GM12878 (cell line): ENCODE results near the gene CTNNBL1. TPM values are rescaled to one million over a fixed set of nuclear protein-coding genes. Genes with fewer than 3 reads are reported as not detected.

Experiments used
- ATAC-seq: fragments of 200-7000 bp; cut with Tn5 transposase; 3 replicates; pipeline ENCODE4 v1.9.1; 2020; ENCODE audit warnings: mild to moderate bottlenecking, moderate library complexity
- BruUV-seq: library from RNA; stranded (reverse); fragments of 400-500 nt; replicated peaks from 2 replicates; lab custom pipeline; 2021; lab: Mats Ljungman, UMichigan
- CTCF ChIA-PET: fragments of 300-600 bp; sonication (Branson Sonifier 250); formaldehyde crosslinking; extraction: SDS; loops from one replicate; lab custom pipeline; 2021; ENCODE audit warnings: inconsistent platforms; lab: Yijun Ruan, JAX
- POLR2A ChIA-PET: fragments of 350-600 bp; formaldehyde crosslinking; extraction: SDS; loops from one replicate; lab custom pipeline; 2021; ENCODE audit warnings: inconsistent platforms; lab: Charles Lee
- RAD21 ChIA-PET: fragments of 300-600 bp; sonication (Branson Sonifier 250); formaldehyde crosslinking; loops from one replicate; lab custom pipeline; 2023; ENCODE audit warnings: antibody characterized with exemption; ENCODE audit not compliant: unreplicated experiment; lab: Charles Lee
- SMC1A ChIA-PET: fragments of 300-600 bp; sonication (Branson Sonifier 250); formaldehyde crosslinking; loops from one replicate; lab custom pipeline; 2023; ENCODE audit not compliant: unreplicated experiment, uncharacterized antibody; lab: Charles Lee
- DNase-seq: peaks from one replicate; pipeline ENCODE4 v3.0.0-alpha.2; 2011; ENCODE audit warnings: low read depth, low spot score
- FAIRE-seq: peaks from 3 replicates; lab custom pipeline; 2011; peaks lifted over from hg19 to GRCh38; lab: Jason Lieb, UNC
- H2AFZ ChIP-seq: 2 replicates; pipeline ENCODE4 v1.6.0; 2011; ENCODE audit warnings: low read depth, low read length, control low read depth; ENCODE audit not compliant: control insufficient read depth
- H3K27ac ChIP-seq: 2 replicates; pipeline ENCODE4 v1.5.1; 2011; ENCODE audit warnings: control low read depth; ENCODE audit not compliant: control insufficient read depth, insufficient read depth
- H3K27me3 ChIP-seq, 2 experiments: replicated peaks in 1 of 2; 2 replicates each; pipeline versions ENCODE4 v1.6.0 to v1.6.1; 2011; ENCODE audit warnings: low read length in 1 of 2; ENCODE audit not compliant: control insufficient read depth in 2 of 2, insufficient read depth in 2 of 2
- H3K36me3 ChIP-seq, 2 experiments: 2 replicates each; pipeline ENCODE4 v1.5.1; 2011; ENCODE audit warnings: low read length in 1 of 2; ENCODE audit not compliant: control insufficient read depth in 2 of 2, insufficient read depth in 2 of 2
- H3K4me1 ChIP-seq: 2 replicates; pipeline ENCODE4 v1.6.1; 2011; ENCODE audit warnings: mild to moderate bottlenecking, low read length, moderate library complexity, mixed read lengths; ENCODE audit not compliant: control insufficient read depth, insufficient read depth
- H3K4me2 ChIP-seq: 2 replicates; pipeline ENCODE4 v1.6.0; 2011; ENCODE audit warnings: control low read depth; ENCODE audit not compliant: control insufficient read depth, insufficient read depth
- H3K4me3 ChIP-seq: fragments of 200-600 bp; sonication (generic); 2 replicates; pipeline ENCODE4 v1.5.1; 2016
- H3K79me2 ChIP-seq: 2 replicates; pipeline ENCODE4 v1.6.0; 2011; ENCODE audit warnings: low read length; ENCODE audit not compliant: control insufficient read depth, insufficient read depth
- H3K9ac ChIP-seq: 2 replicates; pipeline ENCODE4 v1.8.0; 2011; ENCODE audit warnings: low read length, control low read depth, mixed read lengths; ENCODE audit not compliant: control insufficient read depth, insufficient read depth
- H3K9me3 ChIP-seq: replicated peaks from 3 replicates; pipeline ENCODE4 v1.5.1; 2011; ENCODE audit warnings: mild to moderate bottlenecking, low read length; ENCODE audit not compliant: control insufficient read depth, insufficient read depth
- H4K20me1 ChIP-seq: 2 replicates; pipeline ENCODE4 v1.6.0; 2011; ENCODE audit not compliant: control insufficient read depth, insufficient read depth
- ASH2L ChIP-seq: fragments of 300-600, 200-600 bp; sonication (generic); IDR thresholded peaks from 2 replicates; pipeline ENCODE4 v1.6.1; 2017; ENCODE audit warnings: low read depth, mild to moderate bottlenecking, borderline replicate concordance
- CBX3 ChIP-seq: fragments of 200-600 bp; sonication (generic); IDR thresholded peaks from 2 replicates; pipeline ENCODE4 v1.6.1; 2016; ENCODE audit warnings: low read depth, borderline replicate concordance
- CEBPB ChIP-seq, 2 experiments: fragments of 150-350 bp in 1 of 2; IDR thresholded peaks; 2 replicates each; pipeline ENCODE4 v1.6.1; 2012 to 2014; ENCODE audit warnings: low read depth in 2 of 2, low read length in 2 of 2, borderline replicate concordance in 1 of 2, inconsistent platforms in 1 of 2
- CREB1 ChIP-seq: IDR thresholded peaks from 2 replicates; pipeline ENCODE4 v1.6.1; 2012; ENCODE audit warnings: low read depth, mild to moderate bottlenecking, inconsistent platforms
- EP300 ChIP-seq, 2 experiments: fragments of 150-350 bp in 1 of 2; IDR thresholded peaks; 2 replicates each; pipeline ENCODE4 v1.6.1; 2011 to 2012; ENCODE audit warnings: low read depth in 2 of 2, low read length in 2 of 2, borderline replicate concordance in 1 of 2, improper control_type of control experiment in 1 of 2, inconsistent platforms in 1 of 2; ENCODE audit not compliant: control insufficient read depth in 1 of 2
- LARP7 ChIP-seq: fragments of 450-650 bp; IDR thresholded peaks from 2 replicates; pipeline ENCODE4 v1.6.1; 2017; ENCODE audit warnings: mild to moderate bottlenecking
- MXI1 ChIP-seq: fragments of 150-350 bp; IDR thresholded peaks from 2 replicates; pipeline ENCODE4 v1.6.1; 2011; ENCODE audit warnings: low read depth, mild to moderate bottlenecking, inconsistent platforms, low read length, improper control_type of control experiment
- MYB ChIP-seq: fragments of 150-350 bp; IDR thresholded peaks from 2 replicates; pipeline ENCODE4 v1.6.1; 2014; ENCODE audit warnings: mild to moderate bottlenecking, low read depth, low read length, borderline replicate concordance
- MYC ChIP-seq: IDR thresholded peaks from 2 replicates; pipeline ENCODE4 v1.6.1; 2011; ENCODE audit warnings: mild to moderate bottlenecking, low read length, moderate library complexity, inconsistent platforms; ENCODE audit not compliant: insufficient read depth, insufficient replicate concordance, insufficient read length, severe bottlenecking
- NFXL1 ChIP-seq: fragments of 450-650 bp; IDR thresholded peaks from 2 replicates; pipeline ENCODE4 v1.6.1; 2017; ENCODE audit warnings: antibody characterized with exemption, mild to moderate bottlenecking, borderline replicate concordance
- RAD21 ChIP-seq: IDR thresholded peaks from 2 replicates; pipeline ENCODE4 v1.6.1; 2011; ENCODE audit warnings: mild to moderate bottlenecking, low read depth, low read length, moderate library complexity; ENCODE audit not compliant: insufficient read depth
- SMC3 ChIP-seq: IDR thresholded peaks from 2 replicates; pipeline ENCODE4 v1.6.1; 2011; ENCODE audit warnings: low read length, improper control_type of control experiment, borderline replicate concordance
- SP1 ChIP-seq: IDR thresholded peaks from one replicate; pipeline ENCODE4 v1.6.1; 2011; ENCODE audit warnings: low read depth, low read length
- TBL1XR1 ChIP-seq: IDR thresholded peaks from 2 replicates; pipeline ENCODE4 v1.6.1; 2012; ENCODE audit warnings: low read depth, low read length, improper control_type of control experiment
- ZNF217 ChIP-seq: fragments of 450-650 bp; IDR thresholded peaks from 2 replicates; pipeline ENCODE4 v1.6.1; 2017; ENCODE audit warnings: antibody characterized with exemption, mild to moderate bottlenecking
- ZNF24 ChIP-seq: fragments of 450-650 bp; IDR thresholded peaks from 2 replicates; pipeline ENCODE4 v1.6.1; 2017; ENCODE audit warnings: antibody characterized with exemption, mild to moderate bottlenecking
- ZNF274 ChIP-seq: IDR thresholded peaks from one replicate; pipeline ENCODE4 v1.8.0; 2011; ENCODE audit not compliant: insufficient read length, insufficient read depth
- WGBS: methylation state at CpG from one replicate; pipeline ENCODE4 v1.1.6; 2016; ENCODE audit warnings: low lambda C conversion rate; ENCODE audit not compliant: insufficient replicate concordance, insufficient coverage; ENCODE audit errors: missing lambda C conversion rate; 5-methylcytosine and 5-hydroxymethylcytosine counted together
- in situ Hi-C: fragments of 300-500 bp; cut with MboI; formaldehyde crosslinking; loops from 9 replicates; pipeline ENCODE4 v1.14.3; 2018; ENCODE audit warnings: mixed read lengths
- intact Hi-C: fragments of 100-400 bp; cut with micrococcal nuclease; formaldehyde crosslinking; loops from one replicate; pipeline ENCODE4 v1.14.2; 2022; ENCODE audit not compliant: unreplicated experiment
- polyA plus RNA-seq, 11 experiments: library from polyadenylated mRNA; depleted of rRNA in 4 of 11; unstranded in 6 of 11; stranded (reverse) in 5 of 11; fragments of >200 nt; fragmentation: Nextera tagmentation in 4 of 11; fragmentation: Illumina TruSeq in 1 of 11; extraction: Ambion mirVana in 4 of 11; extraction: Trizol in 1 of 11; gene quantifications; 1 replicate in 1 of 11; 2 replicates in 10 of 11; pipeline versions ENCODE4 v1.2.1 to v1.2.3, GENCODE V29; 2011 to 2016; ENCODE audit warnings: inconsistent platforms in 2 of 11, missing spikeins in 2 of 11, low read depth in 1 of 11
- total RNA-seq, 4 experiments: library from RNA; depleted of rRNA in 3 of 4; stranded (reverse); fragments of >200 nt in 3 of 4; fragmentation: Illumina TruSeq in 1 of 4; extraction: Trizol in 1 of 4; gene quantifications; 2 replicates each; pipeline versions ENCODE4 v1.2.1 to v1.2.3, GENCODE V29; 2013 to 2021
- TF ChIP-seq, protein P1 (sequence below): IDR thresholded peaks from 2 replicates; pipeline ENCODE4 v1.6.1; 2012; ENCODE audit warnings: low read length, inconsistent platforms
- TF ChIP-seq, protein P2 (sequence below): fragments of 450-650 bp; IDR thresholded peaks from 2 replicates; pipeline ENCODE4 v1.6.1; 2017; ENCODE audit warnings: borderline replicate concordance
- TF ChIP-seq, protein P3 (sequence below): fragments of 150-350 bp; IDR thresholded peaks from 2 replicates; pipeline ENCODE4 v1.6.1; 2014; ENCODE audit warnings: mild to moderate bottlenecking, low read depth, low read length

Gene CTNNBL1
- total and polyA plus RNA-seq, 10 of the 15 experiments (the other 5 are each of a cell fraction or from before 2014, with no cell fraction given): 43.1 to 102 (median 67.8) TPM

GRCh38 chr20:37859406-37860171, 165.8 kb downstream of the CTNNBL1 start:
- ATAC-seq (no peak), FAIRE-seq (no peak)
- ChIA-PET CTCF (interaction anchor here (0.7 kb wide), 1 partner anchor 36 kb away, joined by 3 read pairs; no protein-coding TSS in a partner anchor), SMC1A (interaction anchor here (1.6 kb wide), 1 partner anchor 10 kb away, joined by 3 read pairs; no protein-coding TSS in a partner anchor)
- Histone ChIP-seq H2AFZ (no peak overlapping the region), H3K9me3 (no peaks in the 10 kb centered on the region), H3K9ac (no peak overlapping the region), H3K27ac (no peak overlapping the region)
- intact Hi-C loops (no loop called here), in situ Hi-C loops (no loop called here)
- BruUV-seq: no TSS peak
- TF ChIP-seq CBX3 (no peak), CEBPB (IDR thresholded peaks at IDR 0.05; ENCODE audit: borderline replicate concordance in 1 of 2, low read depth in 2 of 2, low read length in 2 of 2) (no peak), SMC3 (no peak), MXI1 (no peak), EP300 (IDR thresholded peaks at IDR 0.05; ENCODE audit: borderline replicate concordance in 1 of 2, control insufficient read depth in 1 of 2, low read depth in 2 of 2, low read length in 2 of 2) (no peak), RAD21 (no peak), ZNF24 (no peak), MYB (no peak), SP1 (no peak), ZNF274 (no peak), CREB1 (no peak), ZNF217 (no peak), MYC (no peak), TBL1XR1 (no peak), NFXL1 (no peak), LARP7 (no peak), ASH2L (no peak)
- TF ChIP-seq, protein P1, sequence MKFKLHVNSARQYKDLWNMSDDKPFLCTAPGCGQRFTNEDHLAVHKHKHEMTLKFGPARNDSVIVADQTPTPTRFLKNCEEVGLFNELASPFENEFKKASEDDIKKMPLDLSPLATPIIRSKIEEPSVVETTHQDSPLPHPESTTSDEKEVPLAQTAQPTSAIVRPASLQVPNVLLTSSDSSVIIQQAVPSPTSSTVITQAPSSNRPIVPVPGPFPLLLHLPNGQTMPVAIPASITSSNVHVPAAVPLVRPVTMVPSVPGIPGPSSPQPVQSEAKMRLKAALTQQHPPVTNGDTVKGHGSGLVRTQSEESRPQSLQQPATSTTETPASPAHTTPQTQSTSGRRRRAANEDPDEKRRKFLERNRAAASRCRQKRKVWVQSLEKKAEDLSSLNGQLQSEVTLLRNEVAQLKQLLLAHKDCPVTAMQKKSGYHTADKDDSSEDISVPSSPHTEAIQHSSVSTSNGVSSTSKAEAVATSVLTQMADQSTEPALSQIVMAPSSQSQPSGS: no peak
- TF ChIP-seq, protein P2, sequence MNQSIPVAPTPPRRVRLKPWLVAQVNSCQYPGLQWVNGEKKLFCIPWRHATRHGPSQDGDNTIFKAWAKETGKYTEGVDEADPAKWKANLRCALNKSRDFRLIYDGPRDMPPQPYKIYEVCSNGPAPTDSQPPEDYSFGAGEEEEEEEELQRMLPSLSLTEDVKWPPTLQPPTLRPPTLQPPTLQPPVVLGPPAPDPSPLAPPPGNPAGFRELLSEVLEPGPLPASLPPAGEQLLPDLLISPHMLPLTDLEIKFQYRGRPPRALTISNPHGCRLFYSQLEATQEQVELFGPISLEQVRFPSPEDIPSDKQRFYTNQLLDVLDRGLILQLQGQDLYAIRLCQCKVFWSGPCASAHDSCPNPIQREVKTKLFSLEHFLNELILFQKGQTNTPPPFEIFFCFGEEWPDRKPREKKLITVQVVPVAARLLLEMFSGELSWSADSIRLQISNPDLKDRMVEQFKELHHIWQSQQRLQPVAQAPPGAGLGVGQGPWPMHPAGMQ: no peak
- TF ChIP-seq, protein P3, sequence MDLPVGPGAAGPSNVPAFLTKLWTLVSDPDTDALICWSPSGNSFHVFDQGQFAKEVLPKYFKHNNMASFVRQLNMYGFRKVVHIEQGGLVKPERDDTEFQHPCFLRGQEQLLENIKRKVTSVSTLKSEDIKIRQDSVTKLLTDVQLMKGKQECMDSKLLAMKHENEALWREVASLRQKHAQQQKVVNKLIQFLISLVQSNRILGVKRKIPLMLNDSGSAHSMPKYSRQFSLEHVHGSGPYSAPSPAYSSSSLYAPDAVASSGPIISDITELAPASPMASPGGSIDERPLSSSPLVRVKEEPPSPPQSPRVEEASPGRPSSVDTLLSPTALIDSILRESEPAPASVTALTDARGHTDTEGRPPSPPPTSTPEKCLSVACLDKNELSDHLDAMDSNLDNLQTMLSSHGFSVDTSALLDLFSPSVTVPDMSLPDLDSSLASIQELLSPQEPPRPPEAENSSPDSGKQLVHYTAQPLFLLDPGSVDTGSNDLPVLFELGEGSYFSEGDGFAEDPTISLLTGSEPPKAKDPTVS: no peak
- TF ChIP-seq, all 136 proteins: peak for 0
- H3K4me2 ChIP-seq: no peak overlapping the region
- 86% methylated on average over 15 of the region's 15 CpGs for WGBS
- H3K4me3 ChIP-seq: no peak overlapping the region
- H3K36me3 ChIP-seq: peaks cover 4 to 12% of the 10 kb centered on the region in 2 experiments; a peak in 3 of 4 replicates
- H3K79me2 ChIP-seq: no peaks in the 10 kb centered on the region
- no peaks in the 10 kb centered on the region for H4K20me1 ChIP-seq
- H3K4me1 ChIP-seq: peaks cover 4% of the 10 kb centered on the region; the same call in 1 of the 2 replicates
- RAD21 ChIA-PET: interaction anchor here (0.6 kb wide), 1 partner anchor 690 kb away, joined by 3 read pairs; no protein-coding TSS in a partner anchor
- POLR2A ChIA-PET: interaction anchor here (0.7 kb wide), 1 partner anchor 123 kb away, joined by 3 read pairs; no protein-coding TSS in a partner anchor
- no peak for DNase-seq
- H3K27me3 ChIP-seq: no peaks in the 10 kb centered on the region
